H1 (cell line): ENCODE results near the gene ZNF582. TPM values are rescaled to one million over a fixed set of nuclear protein-coding genes. Genes with fewer than 3 reads are reported as not detected.

Source experiments
- CTCF ChIA-PET: fragments of 300-600 bp; sonication (Branson Sonifier 250); formaldehyde crosslinking; loops from one replicate; lab custom pipeline; 2021; ENCODE audit not compliant: partially characterized antibody; lab: Charles Lee
- POLR2A ChIA-PET: fragments of 300-600 bp; sonication (Branson Sonifier 250); formaldehyde crosslinking; loops from one replicate; lab custom pipeline; 2021; ENCODE audit warnings: inconsistent platforms; ENCODE audit not compliant: partially characterized antibody; lab: Charles Lee
- DNase-seq, 2 experiments: peaks; one replicate each; pipeline versions ENCODE4 v3.0.0 to v3.0.0-alpha.2; 2010 to 2022; ENCODE audit warnings: low spot score in 2 of 2, low read depth in 1 of 2, mixed read lengths in 1 of 2
- FAIRE-seq: peaks from 2 replicates; lab custom pipeline; 2011; peaks lifted over from hg19 to GRCh38; lab: Jason Lieb, UNC
- H2AFZ ChIP-seq: 2 replicates; pipeline ENCODE4 v1.8.1; 2012; ENCODE audit warnings: low read length, inconsistent platforms
- H2AK5ac ChIP-seq: 2 replicates; pipeline ENCODE4 v1.6.1; 2013; ENCODE audit warnings: low read depth, low read length
- H2BK120ac ChIP-seq: replicated peaks from 2 replicates; pipeline ENCODE3; 2013; ENCODE audit warnings: low read depth, low read length, inconsistent platforms
- H2BK12ac ChIP-seq: 2 replicates; pipeline ENCODE4 v1.6.1; 2013; ENCODE audit warnings: low read depth, low read length
- H2BK15ac ChIP-seq: 2 replicates; pipeline ENCODE4 v1.6.1; 2013; ENCODE audit warnings: low read length
- H2BK20ac ChIP-seq: 2 replicates; pipeline ENCODE4 v1.6.1; 2013; ENCODE audit warnings: low read length
- H2BK5ac ChIP-seq: 2 replicates; pipeline ENCODE4 v1.6.1; 2013; ENCODE audit warnings: low read depth, low read length
- H3K14ac ChIP-seq: 2 replicates; pipeline ENCODE4 v1.6.1; 2013; ENCODE audit warnings: inconsistent platforms; ENCODE audit not compliant: insufficient read length
- H3K18ac ChIP-seq: 2 replicates; pipeline ENCODE4 v1.6.1; 2013; ENCODE audit warnings: low read length; ENCODE audit errors: extremely low read depth
- H3K23ac ChIP-seq: 2 replicates; pipeline ENCODE4 v1.6.1; 2013; ENCODE audit warnings: inconsistent platforms; ENCODE audit not compliant: insufficient read length
- H3K23me2 ChIP-seq: 2 replicates; pipeline ENCODE4 v1.6.1; 2013; ENCODE audit warnings: low read depth, low read length
- H3K27ac ChIP-seq: 2 replicates; pipeline ENCODE4 v1.6.1; 2011; ENCODE audit warnings: low read depth, low read length, inconsistent platforms
- H3K27me3 ChIP-seq, 4 experiments: replicated peaks in 1 of 4; 1 replicate in 1 of 4; 2 replicates in 3 of 4; pipeline versions ENCODE4 v1.6.1 to v1.8.1; 2011 to 2013; ENCODE audit warnings: low read length in 3 of 4, mild to moderate bottlenecking in 3 of 4, inconsistent platforms in 2 of 4, mixed read lengths in 2 of 4, moderate library complexity in 1 of 4; ENCODE audit not compliant: control insufficient read depth in 3 of 4, insufficient read depth in 3 of 4; ENCODE audit errors: extremely low read depth in 1 of 4
- H3K36me3 ChIP-seq, 4 experiments: 2 replicates each; pipeline versions ENCODE4 v1.6.1 to v1.8.1; 2011 to 2013; ENCODE audit warnings: mild to moderate bottlenecking in 4 of 4, low read length in 3 of 4, moderate library complexity in 2 of 4, control low read depth in 1 of 4, inconsistent platforms in 1 of 4; ENCODE audit not compliant: insufficient read depth in 4 of 4, control insufficient read depth in 2 of 4
- H3K4ac ChIP-seq: replicated peaks from 2 replicates; pipeline ENCODE3; 2013; ENCODE audit warnings: low read length, low read depth, mixed read lengths, inconsistent platforms; ENCODE audit not compliant: insufficient read length
- H3K4me1 ChIP-seq, 4 experiments: replicated peaks in 1 of 4; 1 replicate in 1 of 4; 2 replicates in 3 of 4; pipeline versions ENCODE4 v1.6.1 to v1.8.1; 2011 to 2013; ENCODE audit warnings: low read length in 3 of 4, inconsistent platforms in 2 of 4, mixed read lengths in 1 of 4; ENCODE audit not compliant: insufficient read depth in 4 of 4, control insufficient read depth in 3 of 4
- H3K4me2 ChIP-seq, 2 experiments: 2 replicates each; pipeline versions ENCODE4 v1.6.1 to v1.8.1; 2011 to 2013; ENCODE audit warnings: low read depth in 2 of 2, low read length in 2 of 2, control low read depth in 1 of 2, inconsistent platforms in 1 of 2, mild to moderate bottlenecking in 1 of 2; ENCODE audit not compliant: insufficient read depth in 1 of 2
- H3K4me3 ChIP-seq, 4 experiments: fragments of 200-600, 300-600 bp in 1 of 4; sonication (generic), shearing (Covaris generic), sonication (Bioruptor Twin) in 1 of 4; 2 replicates each; pipeline versions ENCODE4 v1.5.1 to v1.8.1; 2011 to 2016; ENCODE audit warnings: low read length in 4 of 4, low read depth in 3 of 4, control low read depth in 2 of 4, inconsistent platforms in 2 of 4, mild to moderate bottlenecking in 2 of 4, mixed read lengths in 1 of 4, moderate library complexity in 1 of 4; ENCODE audit not compliant: insufficient read depth in 2 of 4; ENCODE audit errors: extremely low read depth in 1 of 4
- H3K56ac ChIP-seq: replicated peaks from 2 replicates; pipeline ENCODE3; 2013; ENCODE audit warnings: low read depth, mild to moderate bottlenecking, mixed read lengths, low read length, inconsistent platforms; ENCODE audit not compliant: insufficient read length
- H3K79me1 ChIP-seq: 2 replicates; pipeline ENCODE4 v1.6.1; 2013; ENCODE audit warnings: low read depth, low read length, control low read depth
- H3K79me2 ChIP-seq, 2 experiments: 2 replicates each; pipeline versions ENCODE4 v1.6.1 to v1.8.1; 2012 to 2013; ENCODE audit warnings: low read length in 2 of 2, mild to moderate bottlenecking in 2 of 2, inconsistent platforms in 1 of 2; ENCODE audit not compliant: insufficient read depth in 2 of 2, control insufficient read depth in 1 of 2
- H3K9ac ChIP-seq, 4 experiments: replicated peaks in 1 of 4; 1 replicate in 1 of 4; 2 replicates in 3 of 4; pipeline versions ENCODE4 v1.6.1 to v1.8.1; 2011 to 2013; ENCODE audit warnings: low read depth in 3 of 4, low read length in 3 of 4, control low read depth in 2 of 4, mild to moderate bottlenecking in 2 of 4, moderate library complexity in 2 of 4, inconsistent platforms in 1 of 4; ENCODE audit errors: extremely low read depth in 1 of 4
- H3K9me3 ChIP-seq, 2 experiments: 2 replicates each; pipeline versions ENCODE4 v1.6.1 to v1.8.1; 2012 to 2013; ENCODE audit warnings: mild to moderate bottlenecking in 2 of 2, moderate library complexity in 2 of 2, control low read depth in 1 of 2, inconsistent platforms in 1 of 2, low read depth in 1 of 2, low read length in 1 of 2, mixed read lengths in 1 of 2; ENCODE audit not compliant: insufficient read depth in 2 of 2
- H4K20me1 ChIP-seq, 2 experiments: replicated peaks in 1 of 2; 2 replicates each; pipeline versions ENCODE3 to v1.8.1; 2011 to 2013; ENCODE audit warnings: inconsistent platforms in 2 of 2, low read length in 2 of 2, mild to moderate bottlenecking in 1 of 2; ENCODE audit not compliant: insufficient read depth in 2 of 2, control insufficient read depth in 1 of 2
- H4K5ac ChIP-seq: 2 replicates; pipeline ENCODE4 v1.6.1; 2013; ENCODE audit warnings: low read length, low read depth, mixed read lengths, inconsistent platforms; ENCODE audit not compliant: insufficient read length
- H4K8ac ChIP-seq: 2 replicates; pipeline ENCODE4 v1.8.0; 2013; ENCODE audit warnings: mild to moderate bottlenecking, moderate library complexity, low read length, inconsistent platforms; ENCODE audit not compliant: insufficient read depth; ENCODE audit errors: extremely low read depth
- H4K91ac ChIP-seq: replicated peaks from 2 replicates; pipeline ENCODE3; 2013; ENCODE audit warnings: low read length, mixed read lengths, inconsistent platforms; ENCODE audit not compliant: insufficient read length
- CBX5 ChIP-seq: fragments of 300-800, 300-1000 bp; sonication (generic); IDR thresholded peaks from 2 replicates; pipeline ENCODE4 v1.7.1; 2016; ENCODE audit warnings: antibody characterized with exemption, low read length, low read depth
- GTF2F1 ChIP-seq: IDR thresholded peaks from 2 replicates; pipeline ENCODE4 v1.6.1; 2012; ENCODE audit warnings: low read depth, low read length, improper control_type of control experiment, borderline replicate concordance
- HDAC6 ChIP-seq: IDR thresholded peaks from one replicate; pipeline ENCODE4 v1.7.1; 2012; ENCODE audit warnings: low read depth, mild to moderate bottlenecking, inconsistent platforms, low read length, moderate library complexity
- SP4 ChIP-seq: IDR thresholded peaks from 2 replicates; pipeline ENCODE4 v1.6.1; 2012; ENCODE audit warnings: low read length, inconsistent platforms
- SUZ12 ChIP-seq: fragments of 200-600 bp; sonication (generic); IDR thresholded peaks from 2 replicates; pipeline ENCODE4 v1.6.1; 2012; ENCODE audit warnings: mild to moderate bottlenecking, inconsistent platforms, low read length, moderate library complexity, mixed read lengths
- TAF7 ChIP-seq: optimal IDR thresholded peaks from 2 replicates; pipeline ENCODE3; 2011; ENCODE audit warnings: low read depth, mild to moderate bottlenecking, inconsistent platforms, low read length, moderate library complexity, borderline replicate concordance
- USF2 ChIP-seq: IDR thresholded peaks from 2 replicates; pipeline ENCODE4 v1.6.1; 2011; ENCODE audit warnings: low read length, improper control_type of control experiment
- WGBS, 2 experiments: shearing (Covaris generic) in 1 of 2; methylation state at CpG; one replicate each; pipeline versions ENCODE4 v1.1.6 to v1.1.7; 2013 to 2015; ENCODE audit warnings: low lambda C conversion rate in 2 of 2, mixed read lengths in 2 of 2, inconsistent platforms in 1 of 2, low coverage in 1 of 2, missing lambda C conversion rate in 1 of 2; ENCODE audit not compliant: insufficient replicate concordance in 2 of 2, insufficient coverage in 1 of 2, insufficient read length in 1 of 2; ENCODE audit errors: extremely low coverage in 1 of 2, missing lambda C conversion rate in 1 of 2; 5-methylcytosine and 5-hydroxymethylcytosine counted together
- polyA plus RNA-seq, 7 experiments: library from polyadenylated mRNA; depleted of rRNA in 3 of 7; stranded (reverse) in 5 of 7; unstranded in 2 of 7; fragments of >200 nt in 5 of 7; fragments of 200-250 nt in 2 of 7; gene quantifications; 1 replicate in 5 of 7; 2 replicates in 1 of 7; 4 replicates in 1 of 7; pipeline versions ENCODE4 v1.2.1 to v1.2.3, GENCODE V29; 2011 to 2013; ENCODE audit warnings: missing spikeins in 2 of 7, mixed read lengths in 2 of 7
- total RNA-seq: library from RNA; stranded (reverse); fragmentation: NEBNext Ultra II Directional; extraction: Animal tissue kit (Norgen Biotek cat#: 25700); gene quantifications from 2 replicates; pipeline ENCODE4 v1.2.1, GENCODE V29; 2021

ZNF582 gene
- total and polyA plus RNA-seq, 2 of the 8 experiments (the other 6 are each of a cell fraction or from before 2014, with no cell fraction given): 3.8 to 5.8 TPM

GRCh38 chr19:56400485-56400884 lies 7.2 kb upstream of the ZNF582 start:
- Histone ChIP-seq H4K91ac (no peak overlapping the region), H3K9ac (no peak overlapping the region), H3K9me3 (no peaks in the 10 kb centered on the region), H3K4me2 (no peak overlapping the region), H2BK120ac (no peak overlapping the region), H3K56ac (no peak overlapping the region), H2BK12ac (no peak overlapping the region), H3K23me2 (peaks cover 8% of the 10 kb centered on the region), H2BK5ac (no peak overlapping the region), H3K4me3 (no peak overlapping the region), H4K20me1 (no peaks in the 10 kb centered on the region), H3K14ac (no peak overlapping the region), H3K4ac (no peak overlapping the region), H2BK20ac (no peak overlapping the region), H2AFZ (no peak overlapping the region), H4K8ac (no peak overlapping the region), H3K23ac (no peak overlapping the region), H2AK5ac (no peak overlapping the region), H2BK15ac (no peak overlapping the region), H3K27ac (no peak overlapping the region), H3K79me1 (peaks cover 10% of the 10 kb centered on the region), H3K27me3 (no peaks in the 10 kb centered on the region), H3K18ac (no peak overlapping the region), H3K4me1 (peaks cover 0 to 6% (median 4%) of the 10 kb centered on the region in 4 experiments; a peak in 4 of 7 replicates), H3K79me2 (0 out of 4 replicates have a peak, but pooled peaks cover 0 to 2% of the 10 kb centered on the region in 2 experiments), H4K5ac (no peak overlapping the region), H3K36me3 (peaks cover 2 to 9% (median 4%) of the 10 kb centered on the region in 4 experiments; a peak in 3 of 8 replicates)
- WGBS, 2 experiments: 92% methylated on average over 4 of the region's 4 CpGs; no CpG with 5 or more reads in 1 of the 2 experiments
- CTCF ChIA-PET: interaction anchor here (0.7 to 1.7 kb wide), 3 partner anchors 66 to 148 kb away, joined by 3 read pairs; no protein-coding TSS in a partner anchor
- FAIRE-seq (no peak), DNase-seq (no peak)
- POLR2A ChIA-PET: interaction anchor here (1.6 to 2.0 kb wide), 2 partner anchors 9 to 31 kb away, joined by 6 to 7 read pairs; no protein-coding TSS in a partner anchor
- no peak for TF ChIP-seq SUZ12
- TF ChIP-seq CBX5: no peak
- TF ChIP-seq TAF7: no peak
- no peak for TF ChIP-seq SP4
- no peak for TF ChIP-seq GTF2F1
- TF ChIP-seq HDAC6: no peak
- TF ChIP-seq USF2: no peak
